Spleen (tissue), 11 donors: ENCODE measurements around the gene MUC4. TPM values are rescaled to one million over a fixed set of nuclear protein-coding genes. Genes with fewer than 3 reads are reported as not detected.
"Not testable (repeated sequence)": the region's sequence is repeated elsewhere in the genome, so short reads cannot be mapped to it uniquely, and the experiment has no call there.

Experiments used
- DNase-seq: peaks from one replicate; pipeline ENCODE4 v3.0.0-alpha.2; 2020
- H3K27ac ChIP-seq, 8 donors: fragments of 200-600 bp; sonication (generic) in 7 of 8; 1 replicate in 4 of 8; 2 replicates in 4 of 8; pipeline versions ENCODE4 v1.5.0 to v1.8.0; 2016 to 2021; ENCODE audit warnings: inconsistent platforms in 4 of 8, mild to moderate bottlenecking in 4 of 8, moderate library complexity in 1 of 8
- H3K27me3 ChIP-seq, 7 donors: fragments of 200-600 bp; sonication (generic) in 6 of 7; replicated peaks in 1 of 7; 1 replicate in 4 of 7; 2 replicates in 3 of 7; pipeline versions ENCODE4 v1.5.0 to v1.8.0; 2016 to 2021; ENCODE audit warnings: inconsistent platforms in 3 of 7, mild to moderate bottlenecking in 1 of 7
- H3K36me3 ChIP-seq, 6 donors: fragments of 200-600 bp; sonication (generic) in 5 of 6; 1 replicate in 4 of 6; 2 replicates in 2 of 6; pipeline versions ENCODE4 v1.5.0 to v1.8.0; 2016 to 2021; ENCODE audit warnings: inconsistent platforms in 2 of 6
- H3K4me1 ChIP-seq, 6 donors: fragments of 200-600 bp; sonication (generic) in 5 of 6; 1 replicate in 3 of 6; 2 replicates in 3 of 6; pipeline versions ENCODE4 v1.5.0 to v1.8.0; 2016 to 2021; ENCODE audit warnings: inconsistent platforms in 3 of 6
- H3K4me3 ChIP-seq, 8 donors: fragments of 200-600 bp; sonication (generic) in 7 of 8; 1 replicate in 4 of 8; 2 replicates in 4 of 8; pipeline versions ENCODE4 v1.5.0 to v1.8.0; 2016 to 2021; ENCODE audit warnings: inconsistent platforms in 4 of 8, mild to moderate bottlenecking in 4 of 8, moderate library complexity in 2 of 8
- H3K9me3 ChIP-seq, 8 donors: fragments of 200-600 bp; sonication (generic) in 7 of 8; 1 replicate in 4 of 8; 2 replicates in 4 of 8; pipeline versions ENCODE4 v1.5.0 to v1.8.0; 2016 to 2021; ENCODE audit warnings: inconsistent platforms in 4 of 8
- POLR2A ChIP-seq, 3 donors: fragments of 450-650 bp; IDR thresholded peaks; one replicate each; pipeline ENCODE4 v1.5.1; 2017; ENCODE audit warnings: antibody characterized with exemption in 3 of 3, mild to moderate bottlenecking in 1 of 3
- POLR2AphosphoS5 ChIP-seq, 3 donors: sonication (generic); formaldehyde crosslinking; IDR thresholded peaks; one replicate each; pipeline ENCODE4 v1.5.1; 2017; ENCODE audit warnings: antibody characterized with exemption in 3 of 3
- WGBS, 5 donors: extraction: QIAGEN DNeasy Blood & Tissue Kit in 3 of 5; methylation state at CpG; one replicate each; pipeline versions ENCODE4 v1.1.5 to v1.1.7; 2013 to 2018; 5-methylcytosine and 5-hydroxymethylcytosine counted together
- intact Hi-C: fragments of 100-400 bp; cut with DNase I; formaldehyde crosslinking; loops from one replicate; pipeline ENCODE4 v1.15.0; 2023; ENCODE audit warnings: low total_unique reads
- polyA plus RNA-seq, 3 donors: library from polyadenylated mRNA; stranded (reverse); fragments of 200-250 nt; gene quantifications; one replicate each; pipeline ENCODE4 v1.2.1, GENCODE V29; 2013
- total RNA-seq, 7 donors: library from RNA; depleted of rRNA in 3 of 7; stranded (reverse); fragments of >200 nt in 3 of 7; fragmentation: NEBNext Ultra II Directional in 4 of 7; extraction: Animal tissue kit (Norgen Biotek cat#: 25700) in 4 of 7; gene quantifications; one replicate each; pipeline versions ENCODE4 v1.1.0 to v1.2.1, GENCODE V29; 2016 to 2021
- TF ChIP-seq, protein P1 (sequence below), 11 experiments: fragments of 200-600 bp in 7 of 11; fragments of 450-650 bp in 4 of 11; sonication (generic) in 4 of 11; IDR thresholded peaks in 8 of 11; conservative IDR thresholded peaks in 3 of 11; 1 replicate in 7 of 11; 2 replicates in 4 of 11; pipeline versions ENCODE4 v1.4.0 to v1.8.0; 2016 to 2021; ENCODE audit warnings: antibody characterized with exemption in 11 of 11, inconsistent platforms in 4 of 11, mild to moderate bottlenecking in 1 of 11
- donor health status: healthy with polysubstance abuse.
- donor health status: DM: no; HTN: no; CAD: no; lungs with moderate emphysema.
- donor health status: DM: no; HTN: no; CAD: no.
- donor health status: Bipolar disorder and iron deficiency.
- donor health status: healthy.
- donor health status: DM: no; HTN: no; CAD: no.
- donor health status: DM: yes; HTN: yes; CAD: no.

Gene MUC4
- total and polyA plus RNA-seq, 10 donors, result 0.02 to 0.03 TPM; not detected in 8

- TF ChIP-seq, protein P1, sequence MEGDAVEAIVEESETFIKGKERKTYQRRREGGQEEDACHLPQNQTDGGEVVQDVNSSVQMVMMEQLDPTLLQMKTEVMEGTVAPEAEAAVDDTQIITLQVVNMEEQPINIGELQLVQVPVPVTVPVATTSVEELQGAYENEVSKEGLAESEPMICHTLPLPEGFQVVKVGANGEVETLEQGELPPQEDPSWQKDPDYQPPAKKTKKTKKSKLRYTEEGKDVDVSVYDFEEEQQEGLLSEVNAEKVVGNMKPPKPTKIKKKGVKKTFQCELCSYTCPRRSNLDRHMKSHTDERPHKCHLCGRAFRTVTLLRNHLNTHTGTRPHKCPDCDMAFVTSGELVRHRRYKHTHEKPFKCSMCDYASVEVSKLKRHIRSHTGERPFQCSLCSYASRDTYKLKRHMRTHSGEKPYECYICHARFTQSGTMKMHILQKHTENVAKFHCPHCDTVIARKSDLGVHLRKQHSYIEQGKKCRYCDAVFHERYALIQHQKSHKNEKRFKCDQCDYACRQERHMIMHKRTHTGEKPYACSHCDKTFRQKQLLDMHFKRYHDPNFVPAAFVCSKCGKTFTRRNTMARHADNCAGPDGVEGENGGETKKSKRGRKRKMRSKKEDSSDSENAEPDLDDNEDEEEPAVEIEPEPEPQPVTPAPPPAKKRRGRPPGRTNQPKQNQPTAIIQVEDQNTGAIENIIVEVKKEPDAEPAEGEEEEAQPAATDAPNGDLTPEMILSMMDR (IDR thresholded peaks at IDR 0.05 in 8 of 11, conservative IDR thresholded peaks at IDR 0.05 in 3 of 11), result no peak
- TF ChIP-seq POLR2AphosphoS5 (IDR thresholded peaks at IDR 0.05), result no peak
- TF ChIP-seq POLR2A (IDR thresholded peaks at IDR 0.05), result no peak
- DNase-seq, result no peak
- no peaks in the 10 kb centered on the region for H3K27me3 ChIP-seq
- H3K4me1 ChIP-seq, result no peaks in the 10 kb centered on the region
- peaks cover 0 to 61% (median 21%) of the 10 kb centered on the region in 6 donors for H3K36me3 ChIP-seq
- intact Hi-C loops, result no loop called here
- H3K9me3 ChIP-seq, result no peaks in the 10 kb centered on the region
- WGBS, 5 donors, result 84 to 90% (median 88%) methylated on average over 12 of the region's 12 CpGs
- H3K4me3 ChIP-seq, result no peak overlapping the region
- H3K27ac ChIP-seq, result no peak overlapping the region
These were observed 99.8 kb downstream of the MUC4 start for GRCh38 chr3:195711813-195712534.

DNA sequence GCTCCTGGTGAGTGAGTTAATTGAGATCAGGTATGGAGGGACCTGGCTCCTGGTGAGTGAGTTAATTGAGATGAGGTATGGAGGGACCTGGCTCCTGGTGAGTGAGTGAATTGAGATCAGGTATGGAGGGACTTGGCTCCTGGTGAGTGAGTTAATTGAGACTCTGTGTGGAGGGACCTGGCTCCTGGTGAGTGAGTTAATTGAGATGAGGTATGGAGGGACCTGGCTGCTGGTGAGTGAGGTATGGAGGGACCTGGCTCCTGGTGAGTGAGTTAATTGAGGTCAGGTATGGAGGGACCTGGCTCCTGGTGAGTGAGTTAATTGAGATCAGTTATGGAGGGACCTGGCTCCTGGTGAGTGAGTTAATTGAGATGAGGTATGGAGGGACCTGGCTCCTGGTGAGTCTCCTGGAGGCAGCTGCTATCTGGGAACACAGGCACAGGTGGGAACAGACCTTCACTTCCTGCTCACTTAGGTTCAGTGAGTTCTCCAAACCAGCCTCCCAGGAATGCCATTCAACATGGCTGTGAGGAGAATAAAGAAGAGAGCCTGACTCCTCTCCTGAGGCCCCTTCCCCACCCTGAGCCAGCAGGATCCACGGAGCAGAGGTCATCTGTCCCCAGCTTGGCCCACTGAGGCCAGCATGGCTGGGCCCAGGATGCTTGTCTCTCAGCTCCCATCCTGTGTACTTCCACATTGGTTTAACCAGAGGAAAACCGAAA, 100.5 kb downstream of the MUC4 start:
- H3K4me3 ChIP-seq, H3K27me3 ChIP-seq, DNase-seq, H3K9me3 ChIP-seq, intact Hi-C loops, H3K27ac ChIP-seq, H3K4me1 ChIP-seq: not testable (repeated sequence)
- H3K36me3 ChIP-seq, result peaks cover 0 to 61% (median 21%) of the 10 kb centered on the region in 6 donors
- WGBS, 5 donors, result 60 to 76% (median 68%) methylated on average over 2 of the region's 2 CpGs

GRCh38 chr3:195710126-195710905, 101.4 kb downstream of the MUC4 start:
- WGBS, 5 donors, result 61 to 65% (median 64%) methylated on average over 6 of the region's 6 CpGs
- H3K27ac ChIP-seq, H3K4me1 ChIP-seq, H3K4me3 ChIP-seq, DNase-seq, H3K9me3 ChIP-seq, intact Hi-C loops, H3K27me3 ChIP-seq: not testable (repeated sequence)
- H3K36me3 ChIP-seq, result peaks cover 0 to 52% (median 17%) of the 10 kb centered on the region in 6 donors

- no peaks in the 10 kb centered on the region for H3K4me1 ChIP-seq
- H3K27ac ChIP-seq, result no peak overlapping the region
- no peak overlapping the region for H3K4me3 ChIP-seq
- H3K27me3 ChIP-seq, result no peaks in the 10 kb centered on the region
- TF ChIP-seq POLR2AphosphoS5 (IDR thresholded peaks at IDR 0.05) (no peak), POLR2A (IDR thresholded peaks at IDR 0.05) (no peak)
- TF ChIP-seq, protein P1 (IDR thresholded peaks at IDR 0.05 in 8 of 11, conservative IDR thresholded peaks at IDR 0.05 in 3 of 11), result no peak
- WGBS, 5 donors, result 89 to 98% (median 96%) methylated on average over 6 of the region's 6 CpGs
- peaks cover 0 to 46% (median 12%) of the 10 kb centered on the region in 6 donors for H3K36me3 ChIP-seq
- no peak for DNase-seq
- intact Hi-C loops, result no loop called here
- H3K9me3 ChIP-seq, result no peaks in the 10 kb centered on the region
These were observed 102.0 kb downstream of the MUC4 start for GRCh38 chr3:195709676-195710085.
